Activated CD8-positive, alpha-beta memory T cell treated with anti-CD3 and anti-CD28 coated beads, Interleukin-2, amount 10 ng/mL, durations not matched to agents 7 days and 5 days (primary cell): Measurements from ENCODE around the gene GNE. TPM values are rescaled to one million over a fixed set of nuclear protein-coding genes. Genes with fewer than 3 reads are reported as not detected.
"Not testable (repeated sequence)": the region's sequence is repeated elsewhere in the genome, so short reads cannot be mapped to it uniquely, and the experiment has no call there.

Source experiments
- ATAC-seq: fragments of 150-1000 bp; cut with Tn5 transposase; one replicate; pipeline ENCODE4 v1.10.0; 2021; ENCODE audit warnings: moderate library complexity
- CTCF ChIA-PET: fragments of 350-600 bp; sonication (Branson Sonifier 250); formaldehyde crosslinking; loops from one replicate; lab custom pipeline; 2021; ENCODE audit warnings: antibody characterized with exemption; lab: Charles Lee
- DNase-seq: peaks from one replicate; pipeline ENCODE4 v3.0.0-alpha.2; 2020
- H3K27ac Mint-ChIP-seq: one replicate; pipeline ENCODE4 v1.8.0; 2021; ENCODE audit warnings: mild to moderate bottlenecking, mixed read lengths
- H3K27me3 Mint-ChIP-seq: one replicate; pipeline ENCODE4 v1.8.0; 2021; ENCODE audit warnings: mixed read lengths
- H3K36me3 Mint-ChIP-seq: one replicate; pipeline ENCODE4 v1.8.0; 2021; ENCODE audit warnings: mild to moderate bottlenecking, mixed read lengths
- H3K4me1 Mint-ChIP-seq: one replicate; pipeline ENCODE4 v1.8.0; 2021; ENCODE audit warnings: mixed read lengths
- H3K4me3 Mint-ChIP-seq: one replicate; pipeline ENCODE4 v1.8.0; 2021; ENCODE audit warnings: mild to moderate bottlenecking, moderate library complexity, mixed read lengths
- H3K9me3 Mint-ChIP-seq: one replicate; pipeline ENCODE4 v1.8.0; 2022; ENCODE audit warnings: low read depth, mixed read lengths
- total RNA-seq, 2 experiments: library from RNA; stranded (reverse); gene quantifications; one replicate each; pipeline ENCODE4 v1.2.3, GENCODE V29; 2021

GNE gene
- total RNA-seq, 2 experiments from 2014 or later = 17.3 to 19.6 TPM

DNA sequence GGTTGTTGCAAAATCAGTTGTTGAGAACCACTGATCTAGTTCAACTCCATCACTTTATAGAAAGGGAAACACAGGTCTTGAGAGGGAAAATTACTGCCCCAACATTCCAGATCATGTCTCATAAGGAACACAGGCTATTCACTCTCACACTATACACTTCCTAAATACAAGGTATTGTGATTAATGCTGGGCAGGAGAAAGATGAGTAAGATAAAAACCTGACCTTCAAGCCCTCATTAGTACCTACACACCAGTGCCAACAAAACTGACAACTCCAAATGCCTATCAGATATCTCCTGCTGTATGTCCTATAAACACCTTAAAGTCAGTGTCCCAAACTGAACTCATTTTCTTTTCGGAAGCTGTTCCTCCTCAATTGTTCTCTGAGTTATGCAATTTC is 8.2 kb downstream of the GNE start:
- Mint-ChIP-seq H3K9me3 (no peaks in the 10 kb centered on the region), H3K36me3 (peaks cover 11% of the 10 kb centered on the region), H3K27ac (no peak overlapping the region), H3K27me3 (no peaks in the 10 kb centered on the region), H3K4me3 (no peak overlapping the region), H3K4me1 (peaks cover 11% of the 10 kb centered on the region)
- ATAC-seq (no peak), DNase-seq (no peak)
- CTCF ChIA-PET = interaction anchor here (1.2 to 3.1 kb wide), 2 partner anchors 14 to 79 kb away, joined by 4 to 13 read pairs; no protein-coding TSS in a partner anchor

DNA sequence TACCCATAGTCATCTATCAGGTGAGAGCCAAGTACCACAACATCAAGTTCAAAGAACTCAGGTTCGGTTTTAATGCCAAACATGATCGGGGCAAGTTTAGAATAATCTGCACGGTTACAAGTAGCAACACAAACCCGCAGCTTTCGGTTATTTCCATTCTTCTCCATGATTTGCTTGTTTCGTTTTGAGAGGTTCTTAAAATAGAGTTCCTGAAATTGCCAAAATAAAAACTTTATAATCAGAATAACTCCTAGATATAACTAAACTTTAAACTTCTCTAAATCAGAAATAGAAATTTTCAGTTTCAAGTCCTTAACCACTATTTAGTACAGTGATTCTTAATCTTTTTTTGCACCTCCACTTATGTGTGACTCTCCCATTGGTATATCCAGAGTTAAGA is 9.1 kb downstream of the GNE start:
- H3K4me3 Mint-ChIP-seq = no peak overlapping the region
- no peak overlapping the region for H3K27ac Mint-ChIP-seq
- H3K9me3 Mint-ChIP-seq = no peaks in the 10 kb centered on the region
- DNase-seq = no peak
- no peak for ATAC-seq
- no peaks in the 10 kb centered on the region for H3K27me3 Mint-ChIP-seq
- CTCF ChIA-PET = interaction anchor here (1.1 to 2.6 kb wide), 7 partner anchors 8 to 479 kb away, joined by 3 to 34 read pairs (median 5); no protein-coding TSS in a partner anchor
- H3K36me3 Mint-ChIP-seq = peaks cover 11% of the 10 kb centered on the region
- H3K4me1 Mint-ChIP-seq = peaks cover 11% of the 10 kb centered on the region

DNA sequence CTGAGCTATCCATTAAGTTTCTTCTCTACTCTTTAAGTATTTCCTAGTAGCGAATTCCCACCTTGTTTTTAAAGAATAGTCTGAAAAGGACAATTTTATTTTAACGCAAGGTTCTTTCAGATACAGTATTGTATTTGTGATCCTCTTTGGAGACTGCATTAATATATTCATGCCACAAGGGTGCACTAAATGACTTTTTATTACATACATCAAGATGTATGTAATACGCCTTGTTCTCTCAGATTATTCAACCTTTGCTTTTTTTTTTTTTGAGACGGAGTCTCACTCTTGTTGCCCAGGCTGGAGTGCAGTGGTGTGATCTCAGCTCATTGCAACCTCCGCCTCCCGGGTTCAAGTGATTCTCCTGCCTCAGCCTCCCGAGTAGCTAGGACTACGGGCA is 10.2 kb downstream of the GNE start:
- not testable (repeated sequence) for H3K4me3 Mint-ChIP-seq, H3K27me3 Mint-ChIP-seq, H3K9me3 Mint-ChIP-seq, DNase-seq, H3K27ac Mint-ChIP-seq
- peaks cover 15% of the 10 kb centered on the region for H3K36me3 Mint-ChIP-seq
- ATAC-seq = peak; percentile 82
- H3K4me1 Mint-ChIP-seq = peaks cover 11% of the 10 kb centered on the region
- CTCF ChIA-PET = interaction anchor here (0.7 to 2.6 kb wide), 9 partner anchors 9 to 481 kb away, joined by 3 to 34 read pairs (median 5); no protein-coding TSS in a partner anchor

DNA sequence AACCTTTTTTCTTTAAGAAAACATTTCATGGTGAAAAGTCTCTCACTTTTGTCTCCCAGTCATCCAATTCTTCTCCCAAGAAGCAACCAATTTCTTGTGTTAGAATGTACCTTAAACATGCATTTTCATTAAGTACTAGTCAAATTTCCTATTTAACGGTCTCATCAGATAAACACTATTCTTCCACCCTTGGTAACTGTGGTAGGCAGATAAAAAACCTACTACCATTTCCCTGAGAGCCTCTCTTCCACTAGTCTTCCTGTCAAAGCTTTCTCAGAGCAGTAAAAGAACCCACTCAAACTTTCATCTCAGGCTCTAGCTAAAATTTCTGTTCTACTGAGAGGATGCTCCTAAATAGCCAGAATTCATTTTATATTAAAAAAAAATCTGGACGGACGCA is 10.9 kb downstream of the GNE start:
- no peak for DNase-seq
- H3K36me3 Mint-ChIP-seq = peaks cover 17% of the 10 kb centered on the region
- no peak overlapping the region for H3K4me3 Mint-ChIP-seq
- no peak overlapping the region for H3K27ac Mint-ChIP-seq
- H3K9me3 Mint-ChIP-seq = no peaks in the 10 kb centered on the region
- peaks cover 11% of the 10 kb centered on the region for H3K4me1 Mint-ChIP-seq
- no peak for ATAC-seq
- CTCF ChIA-PET = interaction anchor here (0.7 to 2.6 kb wide), 5 partner anchors 37 to 143 kb away, joined by 3 to 34 read pairs (median 6); no protein-coding TSS in a partner anchor
- H3K27me3 Mint-ChIP-seq = no peaks in the 10 kb centered on the region

DNA sequence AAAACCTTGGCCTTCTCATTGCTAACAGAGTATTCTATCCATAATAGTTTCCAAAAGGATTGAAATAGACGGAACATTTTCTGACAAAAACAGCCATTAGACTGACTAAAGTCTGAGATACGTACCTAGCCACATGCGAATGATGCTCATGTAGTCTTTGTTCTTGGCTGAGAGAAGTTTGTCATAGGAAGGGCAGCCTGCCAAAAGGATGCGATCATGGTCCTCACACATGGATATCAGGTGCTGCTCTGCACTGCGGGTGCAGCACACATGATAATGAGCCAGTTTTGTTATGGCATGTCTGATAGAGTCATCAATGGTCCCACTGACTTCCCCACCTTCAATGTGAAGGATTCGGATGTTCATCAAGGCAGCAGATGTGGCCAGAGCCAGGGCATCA is 12.3 kb downstream of the GNE start:
- no peaks in the 10 kb centered on the region for H3K9me3 Mint-ChIP-seq
- no peak overlapping the region for H3K4me3 Mint-ChIP-seq
- H3K27me3 Mint-ChIP-seq = no peaks in the 10 kb centered on the region
- H3K27ac Mint-ChIP-seq = no peak overlapping the region
- H3K4me1 Mint-ChIP-seq = peaks cover 9% of the 10 kb centered on the region
- DNase-seq (no peak), ATAC-seq (no peak)
- CTCF ChIA-PET = interaction anchor here (0.9 kb wide), 2 partner anchors 11 to 13 kb away, joined by 3 to 5 read pairs; partner anchors contain the start of gene GNE
- peaks cover 23% of the 10 kb centered on the region for H3K36me3 Mint-ChIP-seq

DNA sequence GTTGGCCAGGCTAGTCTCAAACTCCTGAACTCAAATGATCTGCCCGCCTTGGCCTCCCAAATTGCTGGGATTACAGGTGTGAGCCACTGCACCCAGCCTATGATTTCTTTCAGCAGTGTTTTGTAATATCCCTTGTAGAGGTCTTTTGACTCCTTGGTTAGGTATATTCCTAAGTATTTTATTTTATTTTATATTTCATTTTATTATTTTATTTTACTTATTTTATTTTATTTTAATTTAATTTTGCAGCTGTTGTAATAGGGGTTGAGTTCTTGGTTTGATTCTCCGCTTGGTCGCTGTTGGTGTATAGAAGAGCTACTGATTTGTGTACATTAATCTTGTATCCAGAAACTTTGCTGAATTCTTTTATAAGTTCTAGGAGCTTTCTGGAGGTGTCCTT is 18.6 kb downstream of the GNE start:
- peaks cover 38% of the 10 kb centered on the region for H3K36me3 Mint-ChIP-seq
- CTCF ChIA-PET, H3K4me3 Mint-ChIP-seq, H3K9me3 Mint-ChIP-seq, H3K4me1 Mint-ChIP-seq, ATAC-seq, H3K27ac Mint-ChIP-seq, DNase-seq, H3K27me3 Mint-ChIP-seq: not testable (repeated sequence)

DNA sequence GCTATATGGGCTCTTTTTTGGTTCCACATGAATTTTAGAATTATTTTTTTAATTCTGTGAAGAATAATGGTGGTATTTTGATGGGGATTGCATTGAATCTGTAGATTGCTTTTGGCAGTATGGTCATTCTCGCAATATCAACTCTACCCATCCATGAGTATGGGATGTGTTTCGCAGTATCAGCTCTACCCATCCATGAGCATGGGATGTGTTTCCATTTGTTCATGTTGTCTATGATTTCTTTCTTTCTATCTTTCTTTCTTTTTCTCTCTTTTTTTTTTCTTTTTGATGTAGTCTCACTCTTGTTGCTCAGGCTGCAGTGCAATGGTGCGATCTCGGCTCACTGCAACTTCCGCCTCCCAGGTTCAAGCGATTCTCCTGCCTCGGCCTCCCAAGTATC is 19.0 kb downstream of the GNE start:
- H3K4me1 Mint-ChIP-seq, ATAC-seq, H3K4me3 Mint-ChIP-seq, H3K9me3 Mint-ChIP-seq, CTCF ChIA-PET, H3K27me3 Mint-ChIP-seq, DNase-seq, H3K27ac Mint-ChIP-seq: not testable (repeated sequence)
- H3K36me3 Mint-ChIP-seq = peaks cover 38% of the 10 kb centered on the region

DNA sequence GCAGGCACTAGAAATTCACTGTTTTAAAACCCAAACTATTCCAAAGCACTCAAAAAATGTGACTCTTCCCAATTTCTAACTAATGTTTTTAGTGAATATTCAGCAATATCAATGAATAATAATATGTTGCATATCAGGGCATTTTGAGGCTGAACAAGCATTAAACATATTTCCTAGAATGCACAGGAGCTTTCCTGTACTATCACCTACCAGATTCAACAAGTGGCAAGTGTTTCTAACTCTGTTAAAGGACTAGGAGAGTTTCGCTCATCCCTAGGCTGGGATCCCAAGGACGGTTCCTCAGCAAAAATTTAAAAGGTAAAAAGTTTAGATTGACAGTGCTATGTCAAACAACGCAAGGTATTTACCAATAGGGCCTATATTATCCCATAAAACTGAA is 21.0 kb downstream of the GNE start:
- no peaks in the 10 kb centered on the region for H3K27me3 Mint-ChIP-seq
- DNase-seq = no peak
- CTCF ChIA-PET = no interaction called here
- peaks cover 46% of the 10 kb centered on the region for H3K36me3 Mint-ChIP-seq
- H3K27ac Mint-ChIP-seq = no peak overlapping the region
- H3K9me3 Mint-ChIP-seq = no peaks in the 10 kb centered on the region
- peaks cover 1% of the 10 kb centered on the region for H3K4me1 Mint-ChIP-seq
- ATAC-seq = no peak
- H3K4me3 Mint-ChIP-seq = no peak overlapping the region

DNA sequence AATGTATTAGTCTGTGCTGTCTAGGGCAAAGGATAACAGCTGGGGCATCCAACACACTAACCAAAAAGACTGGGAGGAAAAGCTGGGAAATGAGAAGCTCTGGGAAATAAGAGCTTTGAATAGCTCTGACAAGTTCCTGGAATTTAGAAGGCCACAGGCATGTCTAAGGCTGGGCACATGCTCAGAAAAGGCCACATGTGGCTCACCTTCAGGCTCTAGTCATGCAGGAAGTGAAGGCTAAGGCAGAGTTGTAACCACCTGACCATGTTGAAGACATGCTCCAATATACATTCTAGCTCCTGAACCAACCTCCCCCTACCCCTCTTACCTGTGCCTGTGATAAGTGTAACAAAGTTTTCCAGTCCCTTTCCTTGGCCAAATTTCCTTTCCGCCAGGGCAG is 35.8 kb downstream of the GNE start:
- H3K27ac Mint-ChIP-seq = peak overlapping the region; percentile 42
- no peak overlapping the region for H3K4me3 Mint-ChIP-seq
- DNase-seq (no peak), ATAC-seq (no peak)
- peaks cover 12% of the 10 kb centered on the region for H3K9me3 Mint-ChIP-seq
- peaks cover 61% of the 10 kb centered on the region for H3K36me3 Mint-ChIP-seq
- H3K4me1 Mint-ChIP-seq = peaks cover 27% of the 10 kb centered on the region
- CTCF ChIA-PET = interaction anchor here (1.2 kb wide), 1 partner anchor 15 kb away, joined by 3 read pairs; no protein-coding TSS in a partner anchor
- H3K27me3 Mint-ChIP-seq = no peaks in the 10 kb centered on the region

DNA sequence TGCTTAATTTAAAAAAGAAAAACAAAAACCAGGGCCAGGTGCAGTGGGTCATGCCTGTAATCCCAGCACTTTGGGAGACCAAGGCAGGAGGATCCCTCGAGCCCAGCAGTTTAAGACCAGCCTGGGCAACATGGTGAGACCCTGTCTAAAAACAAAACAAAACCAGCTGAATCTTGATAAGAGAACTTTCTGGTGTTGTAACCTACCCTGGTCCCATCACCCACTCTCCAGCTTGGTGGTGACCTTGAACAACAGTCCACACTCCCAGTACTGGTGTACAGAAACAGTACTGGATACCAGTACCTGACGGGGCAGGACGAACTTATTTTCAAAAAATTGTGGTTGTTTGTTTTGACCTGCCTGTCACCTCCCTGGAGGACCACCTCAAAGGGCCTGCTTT is 36.6 kb downstream of the GNE start:
- Mint-ChIP-seq H3K4me3 (no peak overlapping the region), H3K36me3 (peaks cover 60% of the 10 kb centered on the region), H3K9me3 (peaks cover 12% of the 10 kb centered on the region), H3K27ac (no peak overlapping the region), H3K27me3 (no peaks in the 10 kb centered on the region), H3K4me1 (peaks cover 33% of the 10 kb centered on the region)
- CTCF ChIA-PET = interaction anchor here (1.2 kb wide), 1 partner anchor 14 kb away, joined by 3 read pairs; no protein-coding TSS in a partner anchor
- DNase-seq (no peak), ATAC-seq (no peak)

DNA sequence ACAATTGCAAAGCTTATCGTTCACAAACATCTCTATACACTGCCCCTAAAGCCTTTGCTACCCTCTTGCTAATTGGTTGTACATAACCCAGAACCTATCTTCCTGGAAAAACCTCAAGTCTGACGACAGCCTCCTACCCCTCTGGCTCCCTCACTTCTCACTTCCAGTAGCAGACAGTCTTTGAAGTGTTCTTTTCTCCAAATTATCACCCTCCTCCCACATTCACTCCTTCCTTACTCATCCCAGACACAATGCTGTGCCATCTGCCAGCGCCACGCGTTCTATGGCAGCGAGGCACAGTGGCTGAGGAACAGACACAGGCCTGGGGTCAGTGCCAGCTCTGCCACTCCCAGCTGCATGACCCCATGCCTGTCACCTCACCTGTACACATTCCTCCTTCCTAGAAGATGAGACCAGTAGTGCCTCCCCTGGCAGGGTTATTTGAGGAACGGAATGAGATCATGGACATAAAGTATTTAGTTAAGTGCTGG is 39.8 kb downstream of the GNE start:
- peak; percentile 92 for ATAC-seq
- H3K4me3 Mint-ChIP-seq = peak overlapping the region; percentile 23
- H3K9me3 Mint-ChIP-seq = peaks cover 12% of the 10 kb centered on the region
- peak overlapping the region; percentile 82 for H3K27ac Mint-ChIP-seq
- no peaks in the 10 kb centered on the region for H3K27me3 Mint-ChIP-seq
- CTCF ChIA-PET = interaction anchor here (0.9 to 1.2 kb wide), 2 partner anchors 10 to 28 kb away, joined by 3 read pairs; partner anchors contain the start of gene CLTA
- DNase-seq = peak; percentile 70
- H3K36me3 Mint-ChIP-seq = peaks cover 65% of the 10 kb centered on the region
- peaks cover 48% of the 10 kb centered on the region for H3K4me1 Mint-ChIP-seq

DNA sequence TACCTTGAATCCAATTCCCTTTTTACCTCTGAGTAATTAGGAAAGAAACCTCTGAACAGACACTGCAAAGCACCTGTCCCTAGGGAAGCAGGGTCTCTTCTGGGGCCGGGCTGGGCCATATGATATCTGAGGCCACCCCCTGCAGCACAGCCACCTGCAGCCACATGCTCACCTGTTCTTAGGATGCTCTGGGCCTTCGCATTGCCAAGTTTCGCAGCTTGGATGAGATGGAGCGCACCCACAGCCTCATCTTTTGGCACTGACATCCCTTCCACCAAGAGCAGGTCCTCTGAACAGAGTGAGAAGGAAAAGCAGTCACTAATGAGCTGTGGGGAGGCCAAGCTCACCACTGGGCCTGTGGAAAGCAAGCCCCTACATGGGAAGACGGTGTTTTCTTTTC is 40.2 kb downstream of the GNE start:
- CTCF ChIA-PET = interaction anchor here (1.2 kb wide), 1 partner anchor 10 kb away, joined by 3 read pairs; no protein-coding TSS in a partner anchor
- H3K36me3 Mint-ChIP-seq = peaks cover 65% of the 10 kb centered on the region

DNA sequence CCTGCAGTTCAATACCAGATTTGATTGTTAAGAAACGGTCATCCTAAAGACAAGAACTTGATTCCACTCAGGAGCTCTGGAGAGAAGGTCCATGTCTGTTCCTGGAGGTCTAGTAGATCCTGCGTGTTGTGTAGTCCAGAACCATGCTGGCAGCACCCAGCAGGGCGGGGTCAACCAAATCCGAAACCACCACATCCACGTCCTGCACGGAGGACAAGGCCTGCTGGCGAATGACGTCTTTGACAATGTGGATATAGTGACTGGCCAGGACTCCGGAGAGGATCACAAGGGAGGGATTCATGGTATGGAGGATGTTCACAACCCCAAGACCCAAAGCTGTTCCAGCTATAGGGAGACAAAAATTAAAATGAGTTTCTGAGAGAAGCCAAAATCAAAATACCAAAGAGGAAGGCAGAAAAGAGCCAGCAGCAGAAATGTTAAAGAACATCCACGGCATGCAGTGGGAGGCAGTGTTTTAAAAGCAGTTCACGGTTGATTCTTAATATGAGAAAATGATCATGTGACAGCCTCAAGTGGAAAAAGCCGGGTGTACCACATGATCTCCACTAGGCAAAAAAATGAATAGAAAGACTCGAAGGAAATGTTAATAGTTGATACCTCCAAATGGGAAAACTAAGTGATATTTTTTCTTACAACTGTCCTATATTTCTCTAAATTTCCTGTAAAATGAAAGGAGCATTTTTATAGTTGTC is 40.8 kb downstream of the GNE start:
- ATAC-seq (no peak), DNase-seq (no peak)
- peak overlapping the region; percentile 82 for H3K27ac Mint-ChIP-seq
- H3K4me3 Mint-ChIP-seq = no peak overlapping the region
- peaks cover 3% of the 10 kb centered on the region for H3K9me3 Mint-ChIP-seq
- peaks cover 53% of the 10 kb centered on the region for H3K4me1 Mint-ChIP-seq
- CTCF ChIA-PET = interaction anchor here (1.2 to 1.5 kb wide), 3 partner anchors 11 to 111 kb away, joined by 3 to 4 read pairs (median 4); no protein-coding TSS in a partner anchor
- H3K36me3 Mint-ChIP-seq = peaks cover 62% of the 10 kb centered on the region
- no peaks in the 10 kb centered on the region for H3K27me3 Mint-ChIP-seq

More for the DNA sequence above, 40.2 kb downstream of the GNE start:
- H3K9me3 Mint-ChIP-seq = peaks cover 7% of the 10 kb centered on the region
- DNase-seq = peak; percentile 45
- H3K27me3 Mint-ChIP-seq = no peaks in the 10 kb centered on the region
- peaks cover 50% of the 10 kb centered on the region for H3K4me1 Mint-ChIP-seq
- H3K4me3 Mint-ChIP-seq = peak overlapping the region; percentile 23
- no peak for ATAC-seq
- peak overlapping the region; percentile 82 for H3K27ac Mint-ChIP-seq
